ENCODE data around the gene DUSP3.

- TF ChIP-seq POLR2AphosphoS5 (IDR thresholded peaks at IDR 0.05) (no peak), POLR2A (IDR thresholded peaks at IDR 0.05) (no peak), EP300 (IDR thresholded peaks at IDR 0.05) (no peak)
- TF ChIP-seq, protein P1, sequence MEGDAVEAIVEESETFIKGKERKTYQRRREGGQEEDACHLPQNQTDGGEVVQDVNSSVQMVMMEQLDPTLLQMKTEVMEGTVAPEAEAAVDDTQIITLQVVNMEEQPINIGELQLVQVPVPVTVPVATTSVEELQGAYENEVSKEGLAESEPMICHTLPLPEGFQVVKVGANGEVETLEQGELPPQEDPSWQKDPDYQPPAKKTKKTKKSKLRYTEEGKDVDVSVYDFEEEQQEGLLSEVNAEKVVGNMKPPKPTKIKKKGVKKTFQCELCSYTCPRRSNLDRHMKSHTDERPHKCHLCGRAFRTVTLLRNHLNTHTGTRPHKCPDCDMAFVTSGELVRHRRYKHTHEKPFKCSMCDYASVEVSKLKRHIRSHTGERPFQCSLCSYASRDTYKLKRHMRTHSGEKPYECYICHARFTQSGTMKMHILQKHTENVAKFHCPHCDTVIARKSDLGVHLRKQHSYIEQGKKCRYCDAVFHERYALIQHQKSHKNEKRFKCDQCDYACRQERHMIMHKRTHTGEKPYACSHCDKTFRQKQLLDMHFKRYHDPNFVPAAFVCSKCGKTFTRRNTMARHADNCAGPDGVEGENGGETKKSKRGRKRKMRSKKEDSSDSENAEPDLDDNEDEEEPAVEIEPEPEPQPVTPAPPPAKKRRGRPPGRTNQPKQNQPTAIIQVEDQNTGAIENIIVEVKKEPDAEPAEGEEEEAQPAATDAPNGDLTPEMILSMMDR (IDR thresholded peaks at IDR 0.05) = no peak
These were observed 8.9 kb downstream of the DUSP3 start for GRCh38 chr17:43769859-43770258.

Measured in sigmoid colon (tissue), 4 donors.